SJCRH30 (cell line): ENCODE measurements around the gene SLC44A5. TPM values are rescaled to one million over a fixed set of nuclear protein-coding genes. Genes with fewer than 3 reads are reported as not detected.
"Not testable (repeated sequence)": the region's sequence is repeated elsewhere in the genome, so short reads cannot be mapped to it uniquely, and the experiment has no call there.

Experiments used
- DNase-seq, 2 experiments: peaks; one replicate each; pipeline ENCODE4 v3.0.0-alpha.2; 2015 to 2020
- H3K27ac ChIP-seq: fragments of 250-450 bp; sonication (Bioruptor Pico); 2 replicates; pipeline ENCODE4 v1.5.1; 2020; ENCODE audit warnings: mild to moderate bottlenecking, moderate library complexity
- H3K27me3 ChIP-seq: fragments of 250-450 bp; sonication (Bioruptor Pico); 2 replicates; pipeline ENCODE4 v1.5.1; 2020; ENCODE audit warnings: mild to moderate bottlenecking, moderate library complexity
- H3K36me3 ChIP-seq: fragments of 250-450 bp; sonication (Bioruptor Pico); 2 replicates; pipeline ENCODE4 v1.5.1; 2020; ENCODE audit warnings: mild to moderate bottlenecking, moderate library complexity
- H3K4me1 ChIP-seq: fragments of 250-450 bp; sonication (Bioruptor Pico); 2 replicates; pipeline ENCODE4 v1.5.1; 2020; ENCODE audit warnings: mild to moderate bottlenecking, moderate library complexity
- H3K4me3 ChIP-seq: fragments of 250-450 bp; sonication (Bioruptor Pico); 2 replicates; pipeline ENCODE4 v1.5.1; 2020; ENCODE audit warnings: mild to moderate bottlenecking, moderate library complexity
- H3K9me3 ChIP-seq: fragments of 250-450 bp; sonication (Bioruptor Pico); replicated peaks from 2 replicates; pipeline ENCODE4 v1.5.1; 2020; ENCODE audit warnings: mild to moderate bottlenecking, moderate library complexity
- total RNA-seq: library from RNA; depleted of rRNA; stranded (reverse); fragments of >200 nt; shearing (Covaris generic); gene quantifications from 2 replicates; pipeline ENCODE4 v1.2.3, GENCODE V29; 2014

SLC44A5 gene
- total RNA-seq, 1 experiment from 2014 or later = 0.47 TPM

DNA sequence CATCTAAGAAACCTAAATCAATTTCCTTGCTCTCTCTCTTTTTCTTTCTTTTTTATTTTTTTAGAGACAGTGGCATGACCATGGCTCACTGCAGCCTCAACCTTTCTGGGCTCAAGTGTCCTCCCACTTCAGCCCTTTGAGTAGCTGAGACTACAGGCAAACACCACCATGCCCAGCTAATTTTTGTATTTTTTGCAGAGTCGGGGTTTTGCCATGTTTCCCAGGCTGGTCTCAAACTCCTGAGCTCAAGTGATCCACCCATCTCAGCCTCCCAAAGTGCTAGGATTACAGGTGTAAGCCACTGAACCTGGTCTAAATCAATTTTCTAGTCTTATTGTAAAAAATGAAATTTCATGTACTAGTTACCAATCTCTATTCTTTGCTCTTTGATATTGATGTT lies 367.8 kb downstream of the SLC44A5 start:
- H3K36me3 ChIP-seq = no peaks in the 10 kb centered on the region
- H3K27ac ChIP-seq = no peak overlapping the region
- H3K4me3 ChIP-seq = no peak overlapping the region
- peaks cover 4% of the 10 kb centered on the region; the same call in 1 of the 2 replicates for H3K27me3 ChIP-seq
- no peaks in the 10 kb centered on the region for H3K4me1 ChIP-seq
- no peak for DNase-seq
- no peaks in the 10 kb centered on the region for H3K9me3 ChIP-seq

DNA sequence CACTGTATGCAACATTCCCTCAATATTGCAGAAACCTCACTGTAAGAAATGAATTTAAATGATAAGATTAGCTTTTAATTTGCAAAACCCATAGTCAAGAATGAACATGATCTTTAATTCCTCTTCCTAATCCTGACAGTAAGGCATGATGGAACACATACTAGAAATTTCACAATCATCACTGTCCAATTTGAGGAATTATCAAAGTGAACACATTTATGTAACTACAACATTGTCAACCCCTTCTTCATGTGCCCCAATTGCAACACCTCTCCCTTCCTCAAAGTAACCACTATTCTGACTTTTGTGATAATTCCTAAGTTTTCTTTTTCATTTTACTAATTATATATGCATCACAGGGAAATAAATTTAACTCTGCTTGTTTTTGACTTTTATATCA lies 373.6 kb downstream of the SLC44A5 start:
- Histone ChIP-seq H3K36me3 (no peaks in the 10 kb centered on the region), H3K9me3 (no peaks in the 10 kb centered on the region), H3K27ac (no peak overlapping the region), H3K4me3 (no peak overlapping the region), H3K4me1 (no peaks in the 10 kb centered on the region), H3K27me3 (no peaks in the 10 kb centered on the region; the same call in 1 of the 2 replicates)
- DNase-seq = no peak

DNA sequence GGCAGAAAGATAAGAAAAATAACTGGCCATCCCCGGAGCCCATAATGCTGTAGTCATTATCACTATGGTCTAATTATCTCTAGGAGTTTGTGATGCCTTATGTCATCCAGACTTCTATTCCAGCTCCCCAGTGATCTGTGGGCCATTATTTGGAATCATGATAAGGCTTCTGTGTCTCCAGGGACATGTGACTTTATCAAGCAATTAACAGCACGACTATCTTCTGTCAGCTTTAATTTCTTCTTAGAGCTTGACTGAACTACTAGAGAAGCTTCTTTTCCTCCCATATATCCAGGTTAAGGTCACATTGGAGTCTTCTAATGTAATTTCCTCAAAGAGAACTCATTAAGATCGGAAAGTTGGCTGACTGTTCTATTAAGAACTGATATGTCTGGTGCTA lies 376.4 kb downstream of the SLC44A5 start:
- no peaks in the 10 kb centered on the region for H3K4me1 ChIP-seq
- no peaks in the 10 kb centered on the region for H3K36me3 ChIP-seq
- no peak for DNase-seq
- H3K4me3 ChIP-seq = no peak overlapping the region
- no peaks in the 10 kb centered on the region for H3K27me3 ChIP-seq
- no peaks in the 10 kb centered on the region for H3K9me3 ChIP-seq
- no peak overlapping the region for H3K27ac ChIP-seq

DNA sequence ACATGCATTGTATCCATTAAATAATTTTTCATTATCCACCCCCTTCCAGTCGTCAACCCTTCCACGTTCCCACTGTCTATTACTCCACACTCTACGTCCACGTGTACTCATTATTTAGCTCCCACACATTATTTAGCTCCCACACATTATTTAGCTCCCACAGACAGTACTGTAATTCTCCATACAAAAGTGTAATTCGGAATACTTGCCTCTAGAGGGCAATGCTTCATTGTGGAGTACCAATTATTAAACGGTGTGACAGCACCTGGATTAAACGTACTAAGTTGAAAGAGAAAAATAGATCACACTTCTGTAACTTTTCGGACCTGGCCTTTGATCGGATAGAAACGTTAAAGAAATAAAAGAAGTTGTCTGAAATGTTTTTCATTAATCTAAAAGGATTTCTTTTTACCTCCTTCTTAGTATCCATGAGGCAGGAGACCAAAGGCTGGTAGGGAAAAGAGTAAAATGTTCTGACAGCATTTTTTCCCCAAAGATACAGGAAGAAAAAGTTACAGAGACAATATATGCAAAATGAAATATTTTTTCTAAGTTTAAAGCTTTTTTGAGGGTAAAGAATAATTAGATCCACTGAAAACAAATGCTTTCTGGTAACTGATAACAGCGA lies 377.5 kb downstream of the SLC44A5 start:
- Histone ChIP-seq H3K27me3 (no peaks in the 10 kb centered on the region), H3K9me3 (no peaks in the 10 kb centered on the region), H3K27ac (no peak overlapping the region), H3K4me3 (no peak overlapping the region), H3K36me3 (no peaks in the 10 kb centered on the region), H3K4me1 (no peaks in the 10 kb centered on the region)
- DNase-seq = peak in 1 of 2 experiments; percentile 59

- H3K9me3 ChIP-seq = no peaks in the 10 kb centered on the region
- H3K27ac ChIP-seq = no peak overlapping the region
- H3K4me1 ChIP-seq = no peaks in the 10 kb centered on the region
- DNase-seq = no peak
- no peak overlapping the region for H3K4me3 ChIP-seq
- no peaks in the 10 kb centered on the region for H3K36me3 ChIP-seq
- 0 out of 2 replicates have a peak, but pooled peaks cover 4% of the 10 kb centered on the region for H3K27me3 ChIP-seq
Observed at GRCh38 chr1:75220072-75220471, 390.8 kb downstream of the SLC44A5 start.

- Histone ChIP-seq H3K27ac (no peak overlapping the region), H3K9me3 (no peaks in the 10 kb centered on the region), H3K4me1 (no peaks in the 10 kb centered on the region), H3K36me3 (no peaks in the 10 kb centered on the region), H3K4me3 (no peak overlapping the region), H3K27me3 (0 out of 2 replicates have a peak, but pooled peaks cover 4% of the 10 kb centered on the region)
- DNase-seq = no peak
Observed at GRCh38 chr1:75214017-75214416, 396.9 kb downstream of the SLC44A5 start.

DNA sequence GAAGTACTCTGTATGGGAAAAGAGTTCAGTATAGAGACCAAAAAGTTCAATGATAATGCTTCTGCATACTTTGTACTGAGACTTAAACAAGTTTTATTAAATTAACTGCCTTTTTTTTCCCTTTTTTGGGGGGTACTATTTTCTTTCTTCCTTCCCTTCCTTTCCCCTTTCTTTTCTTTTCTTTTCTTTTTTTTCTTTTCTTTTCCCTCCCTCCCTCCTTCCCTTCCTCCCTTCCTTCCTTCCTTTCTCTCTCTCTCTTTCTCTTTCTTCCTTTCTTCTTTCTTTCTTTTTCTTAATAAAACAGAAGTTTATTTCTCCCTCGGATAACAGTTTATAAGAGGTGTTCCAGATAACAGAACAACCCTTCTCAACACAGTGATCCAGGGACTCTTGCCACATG lies 399.3 kb downstream of the SLC44A5 start:
- H3K27ac ChIP-seq = no peak overlapping the region
- DNase-seq = no peak
- H3K4me1 ChIP-seq = no peaks in the 10 kb centered on the region
- H3K36me3 ChIP-seq = no peaks in the 10 kb centered on the region
- no peaks in the 10 kb centered on the region for H3K9me3 ChIP-seq
- no peaks in the 10 kb centered on the region for H3K27me3 ChIP-seq
- no peak overlapping the region for H3K4me3 ChIP-seq

- no peaks in the 10 kb centered on the region for H3K4me1 ChIP-seq
- no peak overlapping the region for H3K4me3 ChIP-seq
- H3K27ac ChIP-seq = no peak overlapping the region
- no peaks in the 10 kb centered on the region for H3K27me3 ChIP-seq
- H3K9me3 ChIP-seq = no peaks in the 10 kb centered on the region
- DNase-seq = no peak
- H3K36me3 ChIP-seq = no peaks in the 10 kb centered on the region
Observed at GRCh38 chr1:75208862-75209261, 402.1 kb downstream of the SLC44A5 start.

- peak in 1 of 2 experiments; percentile 54 for DNase-seq
- Histone ChIP-seq H3K27ac (no peak overlapping the region), H3K27me3 (no peaks in the 10 kb centered on the region), H3K4me3 (no peak overlapping the region), H3K4me1 (no peaks in the 10 kb centered on the region), H3K36me3 (no peaks in the 10 kb centered on the region), H3K9me3 (no peaks in the 10 kb centered on the region)
Observed at GRCh38 chr1:75203415-75204277, 407.3 kb downstream of the SLC44A5 start.

DNA sequence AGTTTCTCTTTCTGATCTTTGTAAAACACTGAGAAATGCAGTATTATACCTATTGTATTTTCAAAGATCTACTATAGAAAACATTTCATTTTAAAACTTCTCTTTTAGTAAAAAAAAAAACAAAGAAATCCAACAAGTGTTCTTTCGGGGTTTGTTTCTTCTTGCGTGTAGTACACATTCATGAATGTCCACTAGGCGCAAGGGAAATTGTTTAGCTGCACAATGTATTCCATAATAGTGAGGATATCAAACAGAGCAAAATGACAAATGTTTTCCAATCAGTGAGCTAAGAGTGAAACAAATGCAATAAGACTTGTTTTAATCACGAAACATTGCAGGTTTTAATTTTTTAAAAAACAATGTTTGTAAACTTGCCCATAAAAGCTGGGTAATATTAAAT lies 408.2 kb downstream of the SLC44A5 start:
- Histone ChIP-seq H3K4me3 (no peak overlapping the region), H3K36me3 (no peaks in the 10 kb centered on the region), H3K4me1 (no peaks in the 10 kb centered on the region), H3K27ac (no peak overlapping the region), H3K9me3 (no peaks in the 10 kb centered on the region), H3K27me3 (no peaks in the 10 kb centered on the region)
- DNase-seq = no peak

GRCh38 chr1:75198761-75199160 lies 412.2 kb downstream of the SLC44A5 start:
- Histone ChIP-seq H3K27me3 (no peaks in the 10 kb centered on the region; the same call in 1 of the 2 replicates), H3K9me3 (no peaks in the 10 kb centered on the region), H3K4me1 (no peaks in the 10 kb centered on the region), H3K4me3 (no peak overlapping the region), H3K36me3 (no peaks in the 10 kb centered on the region), H3K27ac (no peak overlapping the region)
- no peak for DNase-seq

GRCh38 chr1:75198163-75198562 lies 412.8 kb downstream of the SLC44A5 start:
- Histone ChIP-seq H3K36me3 (no peaks in the 10 kb centered on the region), H3K27ac (no peak overlapping the region), H3K4me3 (no peak overlapping the region), H3K9me3 (no peaks in the 10 kb centered on the region), H3K4me1 (no peaks in the 10 kb centered on the region), H3K27me3 (no peaks in the 10 kb centered on the region; the same call in 1 of the 2 replicates)
- no peak for DNase-seq

DNA sequence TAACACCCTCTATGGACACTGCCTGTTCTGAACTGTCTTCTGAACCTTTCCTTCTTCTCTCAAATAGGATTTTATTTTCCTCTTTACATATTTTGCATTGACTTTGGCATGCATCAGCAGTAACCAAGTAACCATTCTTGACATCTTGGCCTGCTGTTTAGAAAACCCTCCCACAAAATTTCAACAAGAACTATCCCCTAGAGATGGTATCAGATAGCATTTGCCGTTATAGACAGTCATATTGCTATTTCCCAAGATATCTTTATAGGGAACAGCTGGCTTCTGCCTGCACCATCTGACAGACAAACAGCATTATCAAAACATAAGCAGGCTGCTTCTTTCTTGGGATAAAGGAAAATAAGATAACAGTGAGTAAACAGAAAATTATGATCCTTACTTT lies 422.0 kb downstream of the SLC44A5 start:
- no peak for DNase-seq
- H3K36me3 ChIP-seq = no peaks in the 10 kb centered on the region
- H3K9me3 ChIP-seq = no peaks in the 10 kb centered on the region
- no peak overlapping the region for H3K27ac ChIP-seq
- no peaks in the 10 kb centered on the region for H3K27me3 ChIP-seq
- no peaks in the 10 kb centered on the region for H3K4me1 ChIP-seq
- H3K4me3 ChIP-seq = no peak overlapping the region

GRCh38 chr1:75181214-75181955 lies 429.5 kb downstream of the SLC44A5 start:
- not testable (repeated sequence) for H3K27me3 ChIP-seq, DNase-seq, H3K9me3 ChIP-seq, H3K4me1 ChIP-seq, H3K27ac ChIP-seq, H3K4me3 ChIP-seq, H3K36me3 ChIP-seq
